Caco-2 (cell line): ENCODE data around the gene KRT1. TPM values are rescaled to one million over a fixed set of nuclear protein-coding genes. Genes with fewer than 3 reads are reported as not detected.

Source experiments
- Bru-seq: library from RNA; stranded (reverse); fragments of 400-500 nt; gene quantifications from one replicate; lab custom pipeline; 2021; lab: Mats Ljungman, UMichigan
- BruChase-seq, 2 experiments: library from RNA; stranded (reverse); fragments of 400-500 nt; gene quantifications; one replicate each; lab custom pipeline; 2021; lab: Mats Ljungman, UMichigan
- BruUV-seq: library from RNA; stranded (reverse); fragments of 400-500 nt; replicated peaks from 2 replicates; lab custom pipeline; 2021; lab: Mats Ljungman, UMichigan
- CTCF ChIA-PET: fragments of 300-600 bp; sonication (Branson Sonifier 250); formaldehyde crosslinking; loops from one replicate; lab custom pipeline; 2022; ENCODE audit warnings: antibody characterized with exemption; lab: Charles Lee
- POLR2A ChIA-PET: fragments of 300-600 bp; sonication (Branson Sonifier 250); formaldehyde crosslinking; loops from one replicate; lab custom pipeline; 2022; ENCODE audit warnings: antibody characterized with exemption; lab: Charles Lee
- DNase-seq, 2 experiments: peaks; one replicate each; pipeline versions ENCODE4 v3.0.0 to v3.0.0-alpha.2; 2020 to 2022
- H3K27me3 ChIP-seq: replicated peaks from 2 replicates; pipeline ENCODE4 v1.6.0; 2011; ENCODE audit warnings: low read length; ENCODE audit not compliant: control insufficient read depth, insufficient read depth
- H3K36me3 ChIP-seq: 2 replicates; pipeline ENCODE4 v1.5.1; 2011; ENCODE audit warnings: low read length; ENCODE audit not compliant: control insufficient read depth, insufficient read depth
- H3K4me1 ChIP-seq: fragments of 250-450 bp; sonication (Bioruptor Pico); 2 replicates; pipeline ENCODE4 v1.5.1; 2020; ENCODE audit warnings: mild to moderate bottlenecking
- H3K4me3 ChIP-seq: 2 replicates; pipeline ENCODE4 v1.5.1; 2011; ENCODE audit warnings: low read depth, mild to moderate bottlenecking, control low read depth, low read length
- H3K9me3 ChIP-seq: fragments of 250-450 bp; sonication (Bioruptor Pico); 2 replicates; pipeline ENCODE4 v1.5.1; 2020; ENCODE audit warnings: mild to moderate bottlenecking, moderate library complexity
- H3K27ac Mint-ChIP-seq: one replicate; pipeline ENCODE4 v1.8.0; 2022; ENCODE audit warnings: mixed read lengths; ENCODE audit not compliant: unreplicated experiment
- H3K27me3 Mint-ChIP-seq: one replicate; pipeline ENCODE4 v1.8.0; 2022; ENCODE audit warnings: mixed read lengths; ENCODE audit not compliant: insufficient read depth, unreplicated experiment
- H3K36me3 Mint-ChIP-seq: one replicate; pipeline ENCODE4 v1.8.0; 2022; ENCODE audit warnings: mild to moderate bottlenecking, mixed read lengths; ENCODE audit not compliant: insufficient read depth, unreplicated experiment
- H3K4me1 Mint-ChIP-seq: one replicate; pipeline ENCODE4 v1.8.0; 2022; ENCODE audit warnings: low read depth, mixed read lengths; ENCODE audit not compliant: unreplicated experiment
- H3K4me3 Mint-ChIP-seq: one replicate; pipeline ENCODE4 v1.8.0; 2022; ENCODE audit warnings: mild to moderate bottlenecking, moderate library complexity, mixed read lengths; ENCODE audit not compliant: unreplicated experiment
- H3K9me3 Mint-ChIP-seq: one replicate; pipeline ENCODE4 v1.8.0; 2022; ENCODE audit warnings: mixed read lengths; ENCODE audit not compliant: unreplicated experiment
- intact Hi-C: fragments of 100-400 bp; cut with micrococcal nuclease; formaldehyde crosslinking; loops from one replicate; pipeline ENCODE4 v1.10.0; 2022; ENCODE audit not compliant: unreplicated experiment
- long read RNA-seq: library from polyadenylated mRNA; stranded (forward); transcript quantifications from one replicate; pipeline ENCODE4 v2.0.0, GENCODE V29; 2022
- total RNA-seq: library from RNA; stranded (reverse); gene quantifications from 2 replicates; pipeline ENCODE4 v1.2.3, GENCODE V29; 2022
- TF ChIP-seq, protein P1 (sequence below), 2 experiments: fragments of 200-600 bp in 1 of 2; IDR thresholded peaks; 1 replicate in 1 of 2; 2 replicates in 1 of 2; pipeline versions ENCODE4 v1.5.1 to v1.8.0; 2011 to 2022; ENCODE audit warnings: antibody characterized with exemption in 1 of 2, control low read depth in 1 of 2, inconsistent platforms in 1 of 2, low read depth in 1 of 2, low read length in 1 of 2, mild to moderate bottlenecking in 1 of 2, moderate library complexity in 1 of 2; ENCODE audit not compliant: insufficient read depth in 1 of 2, severe bottlenecking in 1 of 2, unreplicated experiment in 1 of 2

KRT1 gene
- total RNA-seq (0.20 TPM in 1 of 2 replicates, not detected in the other), Bru-seq, nascent RNA (percentile 23 among the genes with signal in this experiment), BruChase-seq, experiment 1, labeled RNA remaining after a 2-hour chase (percentile 19 among the genes with signal in this experiment), BruChase-seq, experiment 2, labeled RNA remaining after a 6-hour chase (percentile 23 among the genes with signal in this experiment)
- long read RNA-seq, result 0 reads

DNA sequence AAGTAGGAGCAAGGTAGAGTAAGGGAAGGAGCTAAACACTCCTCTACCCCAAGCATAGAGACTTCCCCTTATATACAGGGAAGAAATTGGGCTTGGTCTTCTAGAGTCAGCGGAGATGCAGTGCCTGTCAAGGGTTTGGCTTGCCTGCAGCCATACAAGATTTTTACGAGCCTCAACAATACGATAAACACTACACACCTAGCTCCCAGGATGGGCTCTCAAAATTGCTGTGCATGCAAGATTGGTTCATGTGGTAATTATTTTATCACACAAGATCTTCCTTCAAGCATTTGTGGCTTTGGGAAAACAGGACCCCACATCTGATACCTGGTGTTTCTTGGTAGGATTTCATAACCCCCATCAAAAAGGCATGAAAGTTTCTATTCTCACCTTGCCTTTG, at the start of gene KRT1:
TSS of gene KRT1 (minus strand) at position 45 of the 400 bp plus-strand sequence. CDS start 59 bp downstream, outside the sequence.
- ChIA-PET POLR2A (no interaction called here), CTCF (no interaction called here)
- no peaks in the 10 kb centered on the region for H3K36me3 Mint-ChIP-seq
- H3K27me3 ChIP-seq, result 0 out of 2 replicates have a peak, but pooled peaks cover 1% of the 10 kb centered on the region
- no peaks in the 10 kb centered on the region for H3K36me3 ChIP-seq
- H3K4me1 Mint-ChIP-seq, result no peaks in the 10 kb centered on the region
- TF ChIP-seq, protein P1, sequence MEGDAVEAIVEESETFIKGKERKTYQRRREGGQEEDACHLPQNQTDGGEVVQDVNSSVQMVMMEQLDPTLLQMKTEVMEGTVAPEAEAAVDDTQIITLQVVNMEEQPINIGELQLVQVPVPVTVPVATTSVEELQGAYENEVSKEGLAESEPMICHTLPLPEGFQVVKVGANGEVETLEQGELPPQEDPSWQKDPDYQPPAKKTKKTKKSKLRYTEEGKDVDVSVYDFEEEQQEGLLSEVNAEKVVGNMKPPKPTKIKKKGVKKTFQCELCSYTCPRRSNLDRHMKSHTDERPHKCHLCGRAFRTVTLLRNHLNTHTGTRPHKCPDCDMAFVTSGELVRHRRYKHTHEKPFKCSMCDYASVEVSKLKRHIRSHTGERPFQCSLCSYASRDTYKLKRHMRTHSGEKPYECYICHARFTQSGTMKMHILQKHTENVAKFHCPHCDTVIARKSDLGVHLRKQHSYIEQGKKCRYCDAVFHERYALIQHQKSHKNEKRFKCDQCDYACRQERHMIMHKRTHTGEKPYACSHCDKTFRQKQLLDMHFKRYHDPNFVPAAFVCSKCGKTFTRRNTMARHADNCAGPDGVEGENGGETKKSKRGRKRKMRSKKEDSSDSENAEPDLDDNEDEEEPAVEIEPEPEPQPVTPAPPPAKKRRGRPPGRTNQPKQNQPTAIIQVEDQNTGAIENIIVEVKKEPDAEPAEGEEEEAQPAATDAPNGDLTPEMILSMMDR (IDR thresholded peaks at IDR 0.05; ENCODE audit: insufficient read depth in 1 of 2, low read depth in 1 of 2, low read length in 1 of 2, severe bottlenecking in 1 of 2, unreplicated experiment in 1 of 2), result no peak
- no peak within 1 kb of the TSS for H3K27ac Mint-ChIP-seq
- peaks cover 19% of the 10 kb centered on the region for H3K27me3 Mint-ChIP-seq
- intact Hi-C loops, result no loop called here
- BruUV-seq, result no TSS peak
- no peaks in the 10 kb centered on the region for H3K9me3 Mint-ChIP-seq
- H3K4me3 Mint-ChIP-seq, result no peak within 1 kb of the TSS
- no peak within 1 kb of the TSS for H3K4me3 ChIP-seq
- no peak for DNase-seq
- H3K4me1 ChIP-seq, result no peaks in the 10 kb centered on the region
- H3K9me3 ChIP-seq, result no peaks in the 10 kb centered on the region

DNA sequence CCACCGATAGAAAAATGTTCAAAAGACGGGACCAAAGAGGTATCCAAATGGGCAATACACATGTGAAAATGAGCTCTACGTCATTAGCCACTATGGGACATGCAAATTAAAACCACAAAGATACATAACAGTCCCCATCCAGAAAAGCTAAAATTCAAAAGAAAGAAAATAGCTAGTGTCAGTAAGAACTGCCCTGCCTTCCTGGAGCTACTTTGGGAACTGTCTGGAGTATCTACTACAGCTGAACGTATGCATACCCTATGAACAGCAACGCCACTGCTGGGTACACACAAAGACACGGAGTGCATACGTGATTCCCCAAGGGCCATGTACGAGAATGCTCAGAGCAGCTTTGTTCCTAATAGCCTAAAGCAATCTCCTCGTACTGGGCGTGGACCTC, 48.9 kb upstream of the KRT1 start:
- Mint-ChIP-seq H3K27me3 (peaks cover 32% of the 10 kb centered on the region), H3K9me3 (peaks cover 11% of the 10 kb centered on the region), H3K4me1 (no peaks in the 10 kb centered on the region), H3K27ac (no peak overlapping the region), H3K4me3 (no peak overlapping the region), H3K36me3 (no peaks in the 10 kb centered on the region)
- H3K36me3 ChIP-seq, result no peaks in the 10 kb centered on the region
- no peak for DNase-seq
- H3K27me3 ChIP-seq, result no peaks in the 10 kb centered on the region
- no peaks in the 10 kb centered on the region for H3K9me3 ChIP-seq
- ChIA-PET POLR2A (no interaction called here), CTCF (no interaction called here)
- no TSS peak for BruUV-seq
- H3K4me3 ChIP-seq, result no peak overlapping the region
- no peaks in the 10 kb centered on the region for H3K4me1 ChIP-seq
- TF ChIP-seq, protein P1 (IDR thresholded peaks at IDR 0.05; ENCODE audit: insufficient read depth in 1 of 2, low read depth in 1 of 2, low read length in 1 of 2, severe bottlenecking in 1 of 2, unreplicated experiment in 1 of 2), result no peak
- intact Hi-C loops, result no loop called here

DNA sequence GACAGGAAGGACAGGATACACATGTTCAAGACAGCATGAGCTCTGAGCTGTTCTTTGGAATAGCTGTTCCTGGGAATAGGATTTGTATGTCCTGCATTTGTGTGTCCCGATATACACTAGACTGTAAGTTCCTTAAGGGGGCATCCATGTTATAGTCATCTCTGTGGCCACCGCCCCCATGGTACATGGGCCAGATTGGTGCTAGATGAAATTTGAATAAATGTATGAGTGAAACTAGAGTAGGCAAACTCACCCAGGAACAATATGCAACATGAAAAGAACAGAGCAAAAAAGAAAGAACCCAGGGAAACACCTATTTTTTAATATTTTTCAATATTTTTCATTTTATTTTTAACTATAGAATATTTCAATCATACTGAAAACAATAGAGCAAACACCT, 48.2 kb upstream of the KRT1 start:
- no peaks in the 10 kb centered on the region for H3K4me1 Mint-ChIP-seq
- H3K27ac Mint-ChIP-seq, result no peak overlapping the region
- TF ChIP-seq, protein P1 (IDR thresholded peaks at IDR 0.05; ENCODE audit: insufficient read depth in 1 of 2, low read depth in 1 of 2, low read length in 1 of 2, severe bottlenecking in 1 of 2, unreplicated experiment in 1 of 2), result no peak
- Histone ChIP-seq H3K4me1 (no peaks in the 10 kb centered on the region), H3K9me3 (no peaks in the 10 kb centered on the region), H3K27me3 (no peaks in the 10 kb centered on the region), H3K36me3 (no peaks in the 10 kb centered on the region), H3K4me3 (no peak overlapping the region)
- H3K27me3 Mint-ChIP-seq, result peaks cover 26% of the 10 kb centered on the region
- ChIA-PET POLR2A (no interaction called here), CTCF (no interaction called here)
- intact Hi-C loops, result no loop called here
- H3K4me3 Mint-ChIP-seq, result no peak overlapping the region
- no peak for DNase-seq
- BruUV-seq, result no TSS peak
- H3K36me3 Mint-ChIP-seq, result no peaks in the 10 kb centered on the region
- peaks cover 11% of the 10 kb centered on the region for H3K9me3 Mint-ChIP-seq
